C4-2B (cell line): ENCODE measurements around the gene DNAJC24.

ENCODE experiments used
- ZFX ChIP-seq: fragments of 450-650 bp; IDR thresholded peaks from 2 replicates; pipeline ENCODE4 v1.6.1; 2017
- TF ChIP-seq, protein P1 (sequence below): fragments of 450-650 bp; conservative IDR thresholded peaks from 2 replicates; pipeline ENCODE4 v1.5.1; 2017; ENCODE audit warnings: mild to moderate bottlenecking

- TF ChIP-seq, protein P1, sequence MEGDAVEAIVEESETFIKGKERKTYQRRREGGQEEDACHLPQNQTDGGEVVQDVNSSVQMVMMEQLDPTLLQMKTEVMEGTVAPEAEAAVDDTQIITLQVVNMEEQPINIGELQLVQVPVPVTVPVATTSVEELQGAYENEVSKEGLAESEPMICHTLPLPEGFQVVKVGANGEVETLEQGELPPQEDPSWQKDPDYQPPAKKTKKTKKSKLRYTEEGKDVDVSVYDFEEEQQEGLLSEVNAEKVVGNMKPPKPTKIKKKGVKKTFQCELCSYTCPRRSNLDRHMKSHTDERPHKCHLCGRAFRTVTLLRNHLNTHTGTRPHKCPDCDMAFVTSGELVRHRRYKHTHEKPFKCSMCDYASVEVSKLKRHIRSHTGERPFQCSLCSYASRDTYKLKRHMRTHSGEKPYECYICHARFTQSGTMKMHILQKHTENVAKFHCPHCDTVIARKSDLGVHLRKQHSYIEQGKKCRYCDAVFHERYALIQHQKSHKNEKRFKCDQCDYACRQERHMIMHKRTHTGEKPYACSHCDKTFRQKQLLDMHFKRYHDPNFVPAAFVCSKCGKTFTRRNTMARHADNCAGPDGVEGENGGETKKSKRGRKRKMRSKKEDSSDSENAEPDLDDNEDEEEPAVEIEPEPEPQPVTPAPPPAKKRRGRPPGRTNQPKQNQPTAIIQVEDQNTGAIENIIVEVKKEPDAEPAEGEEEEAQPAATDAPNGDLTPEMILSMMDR = no peak
- TF ChIP-seq ZFX = no peak
Measured at GRCh38 chr11:31450841-31451240, 81.2 kb downstream of the DNAJC24 start.
